GM23338 (cell line): ENCODE measurements around the gene MANEAL. TPM values are rescaled to one million over a fixed set of nuclear protein-coding genes. Genes with fewer than 3 reads are reported as not detected.

Experiments used
- ATAC-seq: fragments of 200-7000 bp; cut with Tn5 transposase; 3 replicates; pipeline ENCODE4 v1.9.1; 2020
- DNase-seq: peaks from one replicate; pipeline ENCODE4 v3.0.0-alpha.2; 2015; ENCODE audit warnings: low spot score
- H2AFZ ChIP-seq: fragments of 200-600 bp; sonication (generic); 2 replicates; pipeline ENCODE4 v1.8.0; 2016; ENCODE audit warnings: antibody characterized with exemption, mild to moderate bottlenecking, moderate library complexity
- H3F3A ChIP-seq: fragments of 200-600 bp; sonication (generic); replicated peaks from 2 replicates; pipeline ENCODE4 v1.8.0; 2017; ENCODE audit warnings: antibody characterized with exemption, mixed run types, low read depth
- H3K27ac ChIP-seq: fragments of 200-600 bp; sonication (generic); 2 replicates; pipeline ENCODE4 v1.6.1; 2016; ENCODE audit warnings: low read depth
- H3K27me3 ChIP-seq: fragments of 200-600 bp; sonication (generic); 2 replicates; pipeline ENCODE4 v1.8.0; 2016; ENCODE audit warnings: mild to moderate bottlenecking, mixed run types, moderate library complexity; ENCODE audit not compliant: insufficient read depth
- H3K36me3 ChIP-seq: fragments of 200-600 bp; sonication (generic); 2 replicates; pipeline ENCODE4 v1.8.0; 2016; ENCODE audit warnings: mild to moderate bottlenecking; ENCODE audit not compliant: insufficient read depth
- H3K4me1 ChIP-seq: fragments of 200-600 bp; sonication (generic); 2 replicates; pipeline ENCODE4 v1.8.0; 2016; ENCODE audit warnings: mild to moderate bottlenecking, moderate library complexity; ENCODE audit not compliant: insufficient read depth
- H3K4me2 ChIP-seq: fragments of 200-600 bp; sonication (generic); 2 replicates; pipeline ENCODE4 v1.7.1; 2017; ENCODE audit warnings: mixed run types
- H3K4me3 ChIP-seq: fragments of 200-600 bp; sonication (generic); 2 replicates; pipeline ENCODE4 v1.6.1; 2016; ENCODE audit warnings: mixed run types
- H3K79me2 ChIP-seq: fragments of 200-600 bp; sonication (generic); replicated peaks from 2 replicates; pipeline ENCODE4 v1.8.0; 2017; ENCODE audit warnings: mild to moderate bottlenecking; ENCODE audit not compliant: insufficient read depth
- H3K9me2 ChIP-seq: fragments of 200-600 bp; sonication (generic); 2 replicates; pipeline ENCODE4 v1.8.0; 2017; ENCODE audit not compliant: insufficient read depth
- H4K20me1 ChIP-seq: fragments of 200-600 bp; sonication (generic); replicated peaks from 2 replicates; pipeline ENCODE4 v1.8.0; 2017; ENCODE audit warnings: mild to moderate bottlenecking; ENCODE audit not compliant: insufficient read depth
- H3K27ac Mint-ChIP-seq: 2 replicates; pipeline ENCODE4 v1.8.0; 2020; ENCODE audit warnings: inconsistent platforms, mild to moderate bottlenecking, moderate library complexity, mixed read lengths
- H3K27me3 Mint-ChIP-seq: 3 replicates; pipeline ENCODE4 v1.8.0; 2022; ENCODE audit warnings: low read depth, mild to moderate bottlenecking, moderate library complexity, mixed read lengths, inconsistent platforms; ENCODE audit not compliant: insufficient read depth, poor library complexity
- H3K36me3 Mint-ChIP-seq: 3 replicates; pipeline ENCODE4 v1.8.0; 2021; ENCODE audit warnings: low read depth, mild to moderate bottlenecking, inconsistent platforms, moderate library complexity, mixed read lengths
- H3K4me1 Mint-ChIP-seq: 3 replicates; pipeline ENCODE4 v1.8.0; 2020; ENCODE audit warnings: mild to moderate bottlenecking, inconsistent platforms, mixed read lengths
- H3K4me3 Mint-ChIP-seq: 3 replicates; pipeline ENCODE4 v1.8.0; 2021; ENCODE audit warnings: moderate library complexity, mild to moderate bottlenecking, inconsistent platforms, mixed read lengths
- H3K9me3 Mint-ChIP-seq: 3 replicates; pipeline ENCODE4 v1.8.0; 2020; ENCODE audit warnings: moderate library complexity, mild to moderate bottlenecking, inconsistent platforms, mixed read lengths
- CREB1 ChIP-seq: fragments of 250-450 bp; sonication (Bioruptor Pico); IDR thresholded peaks from 2 replicates; pipeline ENCODE4 v1.5.0; 2020; ENCODE audit warnings: low read depth, mild to moderate bottlenecking, moderate library complexity
- EZH2 ChIP-seq: fragments of 200-600 bp; sonication (generic); IDR thresholded peaks from one replicate; pipeline ENCODE4 v1.8.0; 2017; ENCODE audit warnings: antibody characterized with exemption, mild to moderate bottlenecking, low read depth; ENCODE audit not compliant: unreplicated experiment
- EZH2phosphoT487 ChIP-seq: fragments of 200-600 bp; sonication (generic); IDR thresholded peaks from one replicate; pipeline ENCODE4 v1.8.1; 2018; ENCODE audit warnings: antibody characterized with exemption; ENCODE audit not compliant: unreplicated experiment
- JUNB ChIP-seq: IDR thresholded peaks from one replicate; pipeline ENCODE4 v1.6.1; 2016; ENCODE audit warnings: antibody characterized with exemption; ENCODE audit not compliant: unreplicated experiment
- POLR2AphosphoS5 ChIP-seq: IDR thresholded peaks from 2 replicates; pipeline ENCODE4 v1.6.1; 2016; ENCODE audit warnings: antibody characterized with exemption, low read depth
- STAT1 ChIP-seq: IDR thresholded peaks from one replicate; pipeline ENCODE4 v1.6.1; 2016; ENCODE audit warnings: antibody characterized with exemption; ENCODE audit not compliant: unreplicated experiment
- ZNF114 ChIP-seq: fragments of 250-450 bp; sonication (Bioruptor Pico); IDR thresholded peaks from 2 replicates; pipeline ENCODE4 v1.5.0; 2020; ENCODE audit warnings: mild to moderate bottlenecking, moderate library complexity
- ZNF331 ChIP-seq: fragments of 250-450 bp; sonication (Bioruptor Pico); IDR thresholded peaks from 2 replicates; pipeline ENCODE4 v1.5.0; 2020; ENCODE audit warnings: low read depth, mild to moderate bottlenecking, moderate library complexity
- polyA plus RNA-seq: library from polyadenylated mRNA; unstranded; fragments of >200 nt; fragmentation: Nextera tagmentation; extraction: Ambion mirVana; gene quantifications from 2 replicates; pipeline ENCODE4 v1.2.1, GENCODE V29; 2016
- total RNA-seq: library from RNA; depleted of rRNA; stranded (reverse); fragments of >200 nt; shearing (Covaris generic); gene quantifications from 2 replicates; pipeline ENCODE4 v1.2.3, GENCODE V29; 2014
- TF ChIP-seq, protein P1 (sequence below): IDR thresholded peaks from one replicate; pipeline ENCODE4 v1.6.1; 2018; ENCODE audit warnings: antibody characterized with exemption; ENCODE audit not compliant: unreplicated experiment
- TF ChIP-seq, protein P2 (sequence below), 2 experiments: fragments of 200-600 bp in 1 of 2; sonication (generic) in 1 of 2; conservative IDR thresholded peaks; 2 replicates each; pipeline versions ENCODE4 v1.5.1 to v1.6.1; 2016 to 2017; ENCODE audit warnings: antibody characterized with exemption in 2 of 2, low read depth in 2 of 2, mild to moderate bottlenecking in 2 of 2, moderate library complexity in 1 of 2
- TF ChIP-seq, protein P3 (sequence below): fragments of 250-450 bp; sonication (Bioruptor Pico); IDR thresholded peaks from 2 replicates; pipeline ENCODE4 v1.5.0; 2020; ENCODE audit warnings: mild to moderate bottlenecking, moderate library complexity

The MANEAL gene
- total and polyA plus RNA-seq, 2 experiments from 2014 or later: 2.3 to 8.1 TPM

DNA sequence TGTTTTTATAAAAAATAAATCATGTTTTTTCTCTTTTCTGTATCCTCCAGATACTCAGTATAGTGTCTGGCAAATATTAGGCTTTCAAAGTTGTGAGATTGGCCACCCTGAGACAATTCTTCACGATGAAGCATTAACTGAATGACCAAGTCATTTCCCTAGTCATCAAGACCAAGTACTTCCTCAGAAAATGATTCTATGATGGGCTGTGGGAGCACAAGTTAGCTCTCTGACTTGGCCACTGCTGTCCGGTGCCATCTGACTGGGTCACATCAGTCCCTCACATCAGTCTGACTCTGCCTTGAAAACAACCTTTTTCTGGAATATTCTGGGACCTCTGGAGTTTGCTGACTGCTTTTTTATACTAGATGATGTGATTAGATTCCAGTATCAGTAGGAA, 27.8 kb downstream of the MANEAL start (continued):
- TF ChIP-seq ZNF331 (CRISPR knock-in tag): no peak

DNA sequence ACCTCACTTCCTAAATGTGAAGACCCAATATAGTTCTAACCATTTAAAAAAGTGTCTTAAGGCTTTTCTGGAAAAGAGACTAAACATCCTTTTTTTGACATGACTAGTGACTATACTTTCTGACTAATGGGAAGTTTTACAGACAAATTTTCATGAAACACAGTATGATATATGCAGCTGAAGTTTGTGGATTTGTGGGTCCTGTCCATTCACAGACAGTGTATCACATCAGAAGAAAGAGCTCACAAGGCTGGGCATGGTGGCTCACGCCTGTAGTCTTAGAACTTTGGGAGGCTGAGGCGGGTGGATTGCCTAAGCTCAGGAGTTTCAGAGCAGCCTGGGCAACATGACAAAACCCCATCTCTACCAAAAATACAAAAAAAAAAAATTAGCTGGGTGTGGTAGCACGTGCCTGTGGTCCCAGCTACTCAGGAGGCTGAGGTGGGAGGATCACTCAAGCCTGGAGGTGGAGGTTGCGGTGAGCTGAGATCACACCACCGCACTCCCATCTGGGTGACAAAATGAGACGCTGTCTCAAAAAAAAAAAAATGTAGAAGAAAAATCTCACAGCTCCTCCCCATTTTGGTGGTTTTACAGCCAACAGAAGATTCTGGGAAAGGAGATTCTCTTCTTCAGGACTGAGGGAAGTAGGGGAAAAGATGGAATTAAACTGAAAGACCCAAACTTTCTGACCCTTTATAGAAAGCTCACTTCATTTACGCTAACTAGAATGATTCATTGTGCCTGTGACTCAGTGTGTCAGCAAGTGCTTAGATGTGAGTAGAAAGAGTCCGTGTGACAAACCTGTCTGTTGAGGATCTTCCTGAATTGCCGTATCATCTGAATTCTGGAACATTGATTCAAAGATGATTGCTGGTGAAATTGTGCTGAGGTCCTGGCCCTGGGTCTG, 29.5 kb downstream of the MANEAL start:
- peaks cover 25% of the 10 kb centered on the region for H3K36me3 ChIP-seq
- Mint-ChIP-seq H3K9me3 (no peaks in the 10 kb centered on the region), H3K4me1 (no peaks in the 10 kb centered on the region), H3K36me3 (peaks cover 31% of the 10 kb centered on the region), H3K27ac (no peak overlapping the region), H3K27me3 (peaks cover 2% of the 10 kb centered on the region), H3K4me3 (no peak overlapping the region)
- no peak overlapping the region for H3K4me3 ChIP-seq
- DNase-seq: no peak
- ATAC-seq: no peak
- no peaks in the 10 kb centered on the region for H3K27me3 ChIP-seq
- no peak overlapping the region for H3K4me2 ChIP-seq
- peaks cover 3% of the 10 kb centered on the region; the same call in 1 of the 2 replicates for H4K20me1 ChIP-seq
- no peaks in the 10 kb centered on the region for H3F3A ChIP-seq
- no peaks in the 10 kb centered on the region for H3K4me1 ChIP-seq
- no peak overlapping the region for H2AFZ ChIP-seq
- no peak overlapping the region for H3K27ac ChIP-seq
- H3K9me2 ChIP-seq: no peaks in the 10 kb centered on the region
- H3K79me2 ChIP-seq: no peaks in the 10 kb centered on the region
- TF ChIP-seq POLR2AphosphoS5: no peak
- TF ChIP-seq STAT1: no peak
- TF ChIP-seq EZH2: no peak
- TF ChIP-seq ZNF114: no peak
- TF ChIP-seq ZNF331 (CRISPR knock-in tag): no peak
- no peak for TF ChIP-seq CREB1 (CRISPR knock-in tag)
- TF ChIP-seq, protein P1, sequence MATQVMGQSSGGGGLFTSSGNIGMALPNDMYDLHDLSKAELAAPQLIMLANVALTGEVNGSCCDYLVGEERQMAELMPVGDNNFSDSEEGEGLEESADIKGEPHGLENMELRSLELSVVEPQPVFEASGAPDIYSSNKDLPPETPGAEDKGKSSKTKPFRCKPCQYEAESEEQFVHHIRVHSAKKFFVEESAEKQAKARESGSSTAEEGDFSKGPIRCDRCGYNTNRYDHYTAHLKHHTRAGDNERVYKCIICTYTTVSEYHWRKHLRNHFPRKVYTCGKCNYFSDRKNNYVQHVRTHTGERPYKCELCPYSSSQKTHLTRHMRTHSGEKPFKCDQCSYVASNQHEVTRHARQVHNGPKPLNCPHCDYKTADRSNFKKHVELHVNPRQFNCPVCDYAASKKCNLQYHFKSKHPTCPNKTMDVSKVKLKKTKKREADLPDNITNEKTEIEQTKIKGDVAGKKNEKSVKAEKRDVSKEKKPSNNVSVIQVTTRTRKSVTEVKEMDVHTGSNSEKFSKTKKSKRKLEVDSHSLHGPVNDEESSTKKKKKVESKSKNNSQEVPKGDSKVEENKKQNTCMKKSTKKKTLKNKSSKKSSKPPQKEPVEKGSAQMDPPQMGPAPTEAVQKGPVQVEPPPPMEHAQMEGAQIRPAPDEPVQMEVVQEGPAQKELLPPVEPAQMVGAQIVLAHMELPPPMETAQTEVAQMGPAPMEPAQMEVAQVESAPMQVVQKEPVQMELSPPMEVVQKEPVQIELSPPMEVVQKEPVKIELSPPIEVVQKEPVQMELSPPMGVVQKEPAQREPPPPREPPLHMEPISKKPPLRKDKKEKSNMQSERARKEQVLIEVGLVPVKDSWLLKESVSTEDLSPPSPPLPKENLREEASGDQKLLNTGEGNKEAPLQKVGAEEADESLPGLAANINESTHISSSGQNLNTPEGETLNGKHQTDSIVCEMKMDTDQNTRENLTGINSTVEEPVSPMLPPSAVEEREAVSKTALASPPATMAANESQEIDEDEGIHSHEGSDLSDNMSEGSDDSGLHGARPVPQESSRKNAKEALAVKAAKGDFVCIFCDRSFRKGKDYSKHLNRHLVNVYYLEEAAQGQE: no peak
- TF ChIP-seq, protein P2, sequence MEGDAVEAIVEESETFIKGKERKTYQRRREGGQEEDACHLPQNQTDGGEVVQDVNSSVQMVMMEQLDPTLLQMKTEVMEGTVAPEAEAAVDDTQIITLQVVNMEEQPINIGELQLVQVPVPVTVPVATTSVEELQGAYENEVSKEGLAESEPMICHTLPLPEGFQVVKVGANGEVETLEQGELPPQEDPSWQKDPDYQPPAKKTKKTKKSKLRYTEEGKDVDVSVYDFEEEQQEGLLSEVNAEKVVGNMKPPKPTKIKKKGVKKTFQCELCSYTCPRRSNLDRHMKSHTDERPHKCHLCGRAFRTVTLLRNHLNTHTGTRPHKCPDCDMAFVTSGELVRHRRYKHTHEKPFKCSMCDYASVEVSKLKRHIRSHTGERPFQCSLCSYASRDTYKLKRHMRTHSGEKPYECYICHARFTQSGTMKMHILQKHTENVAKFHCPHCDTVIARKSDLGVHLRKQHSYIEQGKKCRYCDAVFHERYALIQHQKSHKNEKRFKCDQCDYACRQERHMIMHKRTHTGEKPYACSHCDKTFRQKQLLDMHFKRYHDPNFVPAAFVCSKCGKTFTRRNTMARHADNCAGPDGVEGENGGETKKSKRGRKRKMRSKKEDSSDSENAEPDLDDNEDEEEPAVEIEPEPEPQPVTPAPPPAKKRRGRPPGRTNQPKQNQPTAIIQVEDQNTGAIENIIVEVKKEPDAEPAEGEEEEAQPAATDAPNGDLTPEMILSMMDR (conservative IDR thresholded peaks at IDR 0.05; ENCODE audit: low read depth in 2 of 2): no peak
- TF ChIP-seq, protein P3, sequence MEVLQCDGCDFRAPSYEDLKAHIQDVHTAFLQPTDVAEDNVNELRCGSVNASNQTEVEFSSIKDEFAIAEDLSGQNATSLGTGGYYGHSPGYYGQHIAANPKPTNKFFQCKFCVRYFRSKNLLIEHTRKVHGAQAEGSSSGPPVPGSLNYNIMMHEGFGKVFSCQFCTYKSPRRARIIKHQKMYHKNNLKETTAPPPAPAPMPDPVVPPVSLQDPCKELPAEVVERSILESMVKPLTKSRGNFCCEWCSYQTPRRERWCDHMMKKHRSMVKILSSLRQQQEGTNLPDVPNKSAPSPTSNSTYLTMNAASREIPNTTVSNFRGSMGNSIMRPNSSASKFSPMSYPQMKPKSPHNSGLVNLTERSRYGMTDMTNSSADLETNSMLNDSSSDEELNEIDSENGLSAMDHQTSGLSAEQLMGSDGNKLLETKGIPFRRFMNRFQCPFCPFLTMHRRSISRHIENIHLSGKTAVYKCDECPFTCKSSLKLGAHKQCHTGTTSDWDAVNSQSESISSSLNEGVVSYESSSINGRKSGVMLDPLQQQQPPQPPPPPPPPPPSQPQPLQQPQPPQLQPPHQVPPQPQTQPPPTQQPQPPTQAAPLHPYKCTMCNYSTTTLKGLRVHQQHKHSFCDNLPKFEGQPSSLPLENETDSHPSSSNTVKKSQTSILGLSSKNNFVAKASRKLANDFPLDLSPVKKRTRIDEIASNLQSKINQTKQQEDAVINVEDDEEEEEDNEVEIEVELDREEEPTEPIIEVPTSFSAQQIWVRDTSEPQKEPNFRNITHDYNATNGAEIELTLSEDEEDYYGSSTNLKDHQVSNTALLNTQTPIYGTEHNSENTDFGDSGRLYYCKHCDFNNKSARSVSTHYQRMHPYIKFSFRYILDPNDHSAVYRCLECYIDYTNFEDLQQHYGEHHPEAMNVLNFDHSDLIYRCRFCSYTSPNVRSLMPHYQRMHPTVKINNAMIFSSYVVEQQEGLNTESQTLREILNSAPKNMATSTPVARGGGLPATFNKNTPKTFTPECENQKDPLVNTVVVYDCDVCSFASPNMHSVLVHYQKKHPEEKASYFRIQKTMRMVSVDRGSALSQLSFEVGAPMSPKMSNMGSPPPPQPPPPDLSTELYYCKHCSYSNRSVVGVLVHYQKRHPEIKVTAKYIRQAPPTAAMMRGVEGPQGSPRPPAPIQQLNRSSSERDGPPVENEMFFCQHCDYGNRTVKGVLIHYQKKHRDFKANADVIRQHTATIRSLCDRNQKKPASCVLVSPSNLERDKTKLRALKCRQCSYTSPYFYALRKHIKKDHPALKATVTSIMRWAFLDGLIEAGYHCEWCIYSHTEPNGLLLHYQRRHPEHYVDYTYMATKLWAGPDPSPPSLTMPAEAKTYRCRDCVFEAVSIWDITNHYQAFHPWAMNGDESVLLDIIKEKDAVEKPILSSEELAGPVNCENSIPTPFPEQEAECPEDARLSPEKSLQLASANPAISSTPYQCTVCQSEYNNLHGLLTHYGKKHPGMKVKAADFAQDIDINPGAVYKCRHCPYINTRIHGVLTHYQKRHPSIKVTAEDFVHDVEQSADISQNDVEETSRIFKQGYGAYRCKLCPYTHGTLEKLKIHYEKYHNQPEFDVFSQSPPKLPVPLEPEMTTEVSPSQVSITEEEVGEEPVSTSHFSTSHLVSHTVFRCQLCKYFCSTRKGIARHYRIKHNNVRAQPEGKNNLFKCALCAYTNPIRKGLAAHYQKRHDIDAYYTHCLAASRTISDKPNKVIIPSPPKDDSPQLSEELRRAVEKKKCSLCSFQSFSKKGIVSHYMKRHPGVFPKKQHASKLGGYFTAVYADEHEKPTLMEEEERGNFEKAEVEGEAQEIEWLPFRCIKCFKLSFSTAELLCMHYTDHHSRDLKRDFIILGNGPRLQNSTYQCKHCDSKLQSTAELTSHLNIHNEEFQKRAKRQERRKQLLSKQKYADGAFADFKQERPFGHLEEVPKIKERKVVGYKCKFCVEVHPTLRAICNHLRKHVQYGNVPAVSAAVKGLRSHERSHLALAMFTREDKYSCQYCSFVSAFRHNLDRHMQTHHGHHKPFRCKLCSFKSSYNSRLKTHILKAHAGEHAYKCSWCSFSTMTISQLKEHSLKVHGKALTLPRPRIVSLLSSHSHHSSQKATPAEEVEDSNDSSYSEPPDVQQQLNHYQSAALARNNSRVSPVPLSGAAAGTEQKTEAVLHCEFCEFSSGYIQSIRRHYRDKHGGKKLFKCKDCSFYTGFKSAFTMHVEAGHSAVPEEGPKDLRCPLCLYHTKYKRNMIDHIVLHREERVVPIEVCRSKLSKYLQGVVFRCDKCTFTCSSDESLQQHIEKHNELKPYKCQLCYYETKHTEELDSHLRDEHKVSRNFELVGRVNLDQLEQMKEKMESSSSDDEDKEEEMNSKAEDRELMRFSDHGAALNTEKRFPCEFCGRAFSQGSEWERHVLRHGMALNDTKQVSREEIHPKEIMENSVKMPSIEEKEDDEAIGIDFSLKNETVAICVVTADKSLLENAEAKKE (CRISPR knock-in tag): no peak
- no peak for TF ChIP-seq EZH2phosphoT487
- TF ChIP-seq JUNB: no peak
